ENCODE results near the gene LIPC.

The LIPC gene

GRCh38 chr15:58426501-58426900, 5.3 kb upstream of the LIPC start:
- TF ChIP-seq CEBPB (IDR thresholded peaks at IDR 0.05) (no peak), TEAD4 (IDR thresholded peaks at IDR 0.05) (no peak), CREB1 (IDR thresholded peaks at IDR 0.05; ENCODE audit: low read depth) (no peak), TCF12 (IDR thresholded peaks at IDR 0.05; ENCODE audit: low read depth) (no peak), YY1 (IDR thresholded peaks at IDR 0.05; ENCODE audit: low read depth) (no peak)
- TF ChIP-seq, protein P1, sequence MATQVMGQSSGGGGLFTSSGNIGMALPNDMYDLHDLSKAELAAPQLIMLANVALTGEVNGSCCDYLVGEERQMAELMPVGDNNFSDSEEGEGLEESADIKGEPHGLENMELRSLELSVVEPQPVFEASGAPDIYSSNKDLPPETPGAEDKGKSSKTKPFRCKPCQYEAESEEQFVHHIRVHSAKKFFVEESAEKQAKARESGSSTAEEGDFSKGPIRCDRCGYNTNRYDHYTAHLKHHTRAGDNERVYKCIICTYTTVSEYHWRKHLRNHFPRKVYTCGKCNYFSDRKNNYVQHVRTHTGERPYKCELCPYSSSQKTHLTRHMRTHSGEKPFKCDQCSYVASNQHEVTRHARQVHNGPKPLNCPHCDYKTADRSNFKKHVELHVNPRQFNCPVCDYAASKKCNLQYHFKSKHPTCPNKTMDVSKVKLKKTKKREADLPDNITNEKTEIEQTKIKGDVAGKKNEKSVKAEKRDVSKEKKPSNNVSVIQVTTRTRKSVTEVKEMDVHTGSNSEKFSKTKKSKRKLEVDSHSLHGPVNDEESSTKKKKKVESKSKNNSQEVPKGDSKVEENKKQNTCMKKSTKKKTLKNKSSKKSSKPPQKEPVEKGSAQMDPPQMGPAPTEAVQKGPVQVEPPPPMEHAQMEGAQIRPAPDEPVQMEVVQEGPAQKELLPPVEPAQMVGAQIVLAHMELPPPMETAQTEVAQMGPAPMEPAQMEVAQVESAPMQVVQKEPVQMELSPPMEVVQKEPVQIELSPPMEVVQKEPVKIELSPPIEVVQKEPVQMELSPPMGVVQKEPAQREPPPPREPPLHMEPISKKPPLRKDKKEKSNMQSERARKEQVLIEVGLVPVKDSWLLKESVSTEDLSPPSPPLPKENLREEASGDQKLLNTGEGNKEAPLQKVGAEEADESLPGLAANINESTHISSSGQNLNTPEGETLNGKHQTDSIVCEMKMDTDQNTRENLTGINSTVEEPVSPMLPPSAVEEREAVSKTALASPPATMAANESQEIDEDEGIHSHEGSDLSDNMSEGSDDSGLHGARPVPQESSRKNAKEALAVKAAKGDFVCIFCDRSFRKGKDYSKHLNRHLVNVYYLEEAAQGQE (IDR thresholded peaks at IDR 0.05; ENCODE audit: low read depth), result no peak

DNA sequence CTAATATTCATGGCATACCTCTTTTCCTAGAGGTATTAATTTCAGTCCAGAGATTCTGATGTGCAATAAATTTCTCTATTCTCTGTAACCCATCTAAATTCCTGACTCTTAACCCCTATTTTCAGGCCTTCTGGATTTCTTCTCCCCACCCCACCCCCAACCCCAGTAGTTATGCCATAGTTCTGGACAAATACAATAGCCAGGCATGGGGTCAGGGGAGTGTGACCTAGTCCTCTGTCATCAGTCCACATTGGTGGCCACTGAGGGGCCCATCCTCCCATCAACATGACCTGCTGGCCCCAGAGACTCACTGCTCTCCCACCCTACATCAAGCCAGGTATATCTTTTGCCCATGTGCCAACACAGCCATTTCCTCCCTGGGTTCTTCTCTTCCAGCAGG, 3.8 kb upstream of the LIPC start:
- no peak for TF ChIP-seq TAF1 (IDR thresholded peaks at IDR 0.05; ENCODE audit: low read depth)
- no peak for TF ChIP-seq TEAD4 (IDR thresholded peaks at IDR 0.05)
- TF ChIP-seq YY1 (IDR thresholded peaks at IDR 0.05; ENCODE audit: low read depth), result no peak
- TF ChIP-seq, protein P2, sequence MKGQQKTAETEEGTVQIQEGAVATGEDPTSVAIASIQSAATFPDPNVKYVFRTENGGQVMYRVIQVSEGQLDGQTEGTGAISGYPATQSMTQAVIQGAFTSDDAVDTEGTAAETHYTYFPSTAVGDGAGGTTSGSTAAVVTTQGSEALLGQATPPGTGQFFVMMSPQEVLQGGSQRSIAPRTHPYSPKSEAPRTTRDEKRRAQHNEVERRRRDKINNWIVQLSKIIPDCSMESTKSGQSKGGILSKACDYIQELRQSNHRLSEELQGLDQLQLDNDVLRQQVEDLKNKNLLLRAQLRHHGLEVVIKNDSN (IDR thresholded peaks at IDR 0.05), result no peak
- no peak for TF ChIP-seq CEBPB (IDR thresholded peaks at IDR 0.05)
- TF ChIP-seq RAD21 (IDR thresholded peaks at IDR 0.05; ENCODE audit: low read depth), result no peak
- no peak for TF ChIP-seq MAX (IDR thresholded peaks at IDR 0.05)
- TF ChIP-seq TCF12 (IDR thresholded peaks at IDR 0.05; ENCODE audit: low read depth), result no peak
- TF ChIP-seq NFIC (IDR thresholded peaks at IDR 0.05), result no peak
- no peak for TF ChIP-seq FOXM1 (IDR thresholded peaks at IDR 0.05; ENCODE audit: borderline replicate concordance, low read depth)
- TF ChIP-seq, protein P1 (IDR thresholded peaks at IDR 0.05; ENCODE audit: low read depth), result no peak
- TF ChIP-seq CREB1 (IDR thresholded peaks at IDR 0.05; ENCODE audit: low read depth), result no peak
- no peak for TF ChIP-seq EP300 (IDR thresholded peaks at IDR 0.05; ENCODE audit: borderline replicate concordance)
- no peak for TF ChIP-seq ZBTB7A (IDR thresholded peaks at IDR 0.05; ENCODE audit: low read depth)

- TF ChIP-seq TAF1 (IDR thresholded peaks at IDR 0.05; ENCODE audit: low read depth), result no peak
Measured at GRCh38 chr15:58430224-58430787, 1.5 kb upstream of the LIPC start.

- TF ChIP-seq CEBPB (IDR thresholded peaks at IDR 0.05) (peak; percentile 79), FOXM1 (IDR thresholded peaks at IDR 0.05; ENCODE audit: borderline replicate concordance, low read depth) (no peak)
Measured at GRCh38 chr15:58432401-58432800, 610 bp downstream of the LIPC start.

- TF ChIP-seq CREB1 (IDR thresholded peaks at IDR 0.05; ENCODE audit: low read depth), result no peak
- peak; percentile 72; the same call in 1 of the 2 replicates for TF ChIP-seq FOXM1 (IDR thresholded peaks at IDR 0.05; ENCODE audit: borderline replicate concordance, low read depth)
- TF ChIP-seq, protein P1 (IDR thresholded peaks at IDR 0.05; ENCODE audit: low read depth), result no peak
- TF ChIP-seq NFIC (IDR thresholded peaks at IDR 0.05), result peak; percentile 83
- peak; percentile 72 for TF ChIP-seq TCF12 (IDR thresholded peaks at IDR 0.05; ENCODE audit: low read depth)
- TF ChIP-seq RAD21 (IDR thresholded peaks at IDR 0.05; ENCODE audit: low read depth), result peak; percentile 1; the same call in 1 of the 2 replicates
- TF ChIP-seq MAX (IDR thresholded peaks at IDR 0.05), result no peak
- TF ChIP-seq ZBTB7A (IDR thresholded peaks at IDR 0.05; ENCODE audit: low read depth), result no peak
- peak; percentile 82 for TF ChIP-seq EP300 (IDR thresholded peaks at IDR 0.05; ENCODE audit: borderline replicate concordance)
- no peak for TF ChIP-seq TAF1 (IDR thresholded peaks at IDR 0.05; ENCODE audit: low read depth)
- TF ChIP-seq EGR1 (IDR thresholded peaks at IDR 0.05), result no peak
- TF ChIP-seq CEBPB (IDR thresholded peaks at IDR 0.05), result 0 out of 2 replicates have a peak, but pooled peaks have one; percentile 21
- peak; percentile 58; the same call in 1 of the 2 replicates for TF ChIP-seq TEAD4 (IDR thresholded peaks at IDR 0.05)
- TF ChIP-seq, protein P2 (IDR thresholded peaks at IDR 0.05), result no peak
- TF ChIP-seq YY1 (IDR thresholded peaks at IDR 0.05; ENCODE audit: low read depth), result peak; percentile 40; the same call in 1 of the 2 replicates
Measured at GRCh38 chr15:58433597-58434333, 2.0 kb downstream of the LIPC start.
